ENCODE results near the gene SYNE3.

Gene SYNE3

DNA sequence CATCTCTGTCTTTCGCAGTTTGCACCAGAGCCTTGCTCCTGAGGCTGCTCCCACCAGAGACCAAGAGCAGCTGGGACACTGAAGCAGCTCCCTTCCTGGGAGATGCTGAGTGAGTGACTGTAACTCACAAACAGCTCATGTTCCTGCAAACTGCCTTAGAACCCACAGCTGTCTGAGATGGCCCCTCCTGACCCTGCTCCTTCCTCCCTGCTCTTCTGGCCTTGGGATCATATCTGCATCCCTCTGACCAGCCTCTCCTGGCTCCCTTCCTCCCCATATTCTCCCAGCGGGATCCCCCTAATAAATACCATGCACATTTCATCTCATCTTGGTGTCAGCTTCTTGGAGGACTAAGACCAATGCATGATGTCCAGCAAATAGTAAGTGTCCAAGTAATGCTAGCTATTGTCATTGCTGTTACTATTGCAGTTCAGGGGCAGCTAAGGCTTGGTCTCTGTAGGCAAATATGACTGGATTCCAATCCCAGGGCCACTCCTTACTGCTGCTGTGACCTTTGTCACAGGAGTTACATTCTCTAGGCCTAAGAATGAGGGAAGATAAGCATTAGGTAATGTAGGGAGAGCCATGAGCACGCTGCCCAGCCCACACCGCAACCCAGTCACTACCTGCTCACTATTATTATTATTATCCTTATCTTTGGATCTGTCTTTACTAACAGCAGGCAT lies 47.9 kb downstream of the SYNE3 start:
- no peak for DNase-seq

DNA sequence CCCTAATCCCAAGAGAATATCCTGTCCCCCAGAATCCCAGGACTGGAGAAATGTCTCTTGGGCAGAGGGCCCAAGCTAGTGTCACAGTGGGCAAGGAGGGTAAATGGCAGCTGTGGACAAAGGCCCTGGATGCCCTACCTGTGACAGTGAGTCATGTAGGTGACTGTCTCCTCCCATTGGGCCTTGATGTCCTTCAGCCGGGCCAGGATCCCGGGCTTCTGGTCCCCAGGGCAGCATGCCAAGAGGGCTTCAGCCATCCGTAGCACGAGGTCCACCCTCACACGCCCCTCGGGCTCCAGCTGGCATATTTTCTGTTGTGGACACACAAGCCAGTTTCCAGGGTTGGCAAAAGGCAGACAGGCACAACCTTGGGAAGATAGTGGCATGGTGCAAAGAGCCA lies 48.8 kb downstream of the SYNE3 start:
- DNase-seq, result no peak

- no peak for DNase-seq
Measured at GRCh38 chr14:95467232-95467631, 49.2 kb downstream of the SYNE3 start.

Data from NCI-H1105 treated with DMSO at 0.1 percent for 48 hours (cell line).